H9 (cell line): Measurements from ENCODE around the gene ALDH1B1. TPM values are rescaled to one million over a fixed set of nuclear protein-coding genes. Genes with fewer than 3 reads are reported as not detected.

ENCODE experiments used
- DNase-seq: peaks from one replicate; pipeline ENCODE4 v3.0.0-alpha.2; 2017
- H2AFZ ChIP-seq: one replicate; pipeline ENCODE4 v1.6.1; 2013; ENCODE audit warnings: mild to moderate bottlenecking, low read length, control low read depth, moderate library complexity
- H2AK5ac ChIP-seq: 2 replicates; pipeline ENCODE4 v1.6.1; 2013; ENCODE audit warnings: low read length, control low read depth, mixed read lengths; ENCODE audit not compliant: insufficient read length
- H2BK120ac ChIP-seq: one replicate; pipeline ENCODE4 v1.6.1; 2013; ENCODE audit warnings: low read depth, mild to moderate bottlenecking, low read length, control low read depth, inconsistent platforms; ENCODE audit not compliant: poor library complexity, severe bottlenecking
- H2BK12ac ChIP-seq: 2 replicates; pipeline ENCODE4 v1.6.1; 2013; ENCODE audit warnings: low read length, control low read depth, mixed read lengths, low read depth; ENCODE audit not compliant: insufficient read length
- H2BK15ac ChIP-seq: 2 replicates; pipeline ENCODE4 v1.6.1; 2013; ENCODE audit warnings: low read depth, low read length, control low read depth
- H2BK20ac ChIP-seq: one replicate; pipeline ENCODE4 v1.6.1; 2013; ENCODE audit warnings: low read depth, mild to moderate bottlenecking, low read length, control low read depth, inconsistent platforms; ENCODE audit not compliant: poor library complexity, severe bottlenecking
- H2BK5ac ChIP-seq: 2 replicates; pipeline ENCODE4 v1.6.1; 2013; ENCODE audit warnings: low read length, control low read depth, mixed read lengths; ENCODE audit not compliant: insufficient read length
- H3K14ac ChIP-seq: 2 replicates; pipeline ENCODE4 v1.6.1; 2013; ENCODE audit warnings: low read length, control low read depth; ENCODE audit not compliant: insufficient read depth
- H3K18ac ChIP-seq: 2 replicates; pipeline ENCODE4 v1.6.1; 2013; ENCODE audit warnings: low read depth, mild to moderate bottlenecking, mixed read lengths, low read length, control low read depth; ENCODE audit not compliant: insufficient read length
- H3K23ac ChIP-seq: 2 replicates; pipeline ENCODE4 v1.6.1; 2013; ENCODE audit warnings: low read length, control low read depth, mixed read lengths, low read depth; ENCODE audit not compliant: insufficient read length
- H3K23me2 ChIP-seq: 2 replicates; pipeline ENCODE4 v1.6.1; 2013; ENCODE audit warnings: low read depth, mild to moderate bottlenecking, mixed read lengths, low read length, control low read depth; ENCODE audit not compliant: insufficient read length, poor library complexity, severe bottlenecking
- H3K27ac ChIP-seq: 2 replicates; pipeline ENCODE4 v1.5.1; 2013; ENCODE audit warnings: low read length, control low read depth, mixed read lengths, low read depth; ENCODE audit not compliant: insufficient read length
- H3K27me3 ChIP-seq: 2 replicates; pipeline ENCODE4 v1.6.1; 2013; ENCODE audit warnings: low read length, control low read depth, inconsistent platforms; ENCODE audit not compliant: insufficient read depth
- H3K4ac ChIP-seq: 2 replicates; pipeline ENCODE4 v1.6.1; 2013; ENCODE audit warnings: low read depth, mild to moderate bottlenecking, control low read depth, inconsistent platforms, low read length, moderate library complexity
- H3K4me1 ChIP-seq: 2 replicates; pipeline ENCODE4 v1.6.1; 2013; ENCODE audit warnings: low read length, control low read depth, inconsistent platforms; ENCODE audit not compliant: insufficient read depth
- H3K4me2 ChIP-seq: 2 replicates; pipeline ENCODE4 v1.6.1; 2013; ENCODE audit warnings: low read length, control low read depth, mixed read lengths; ENCODE audit not compliant: insufficient read length, insufficient read depth
- H3K56ac ChIP-seq: 2 replicates; pipeline ENCODE4 v1.6.1; 2013; ENCODE audit warnings: low read depth, mild to moderate bottlenecking, mixed read lengths, low read length, control low read depth; ENCODE audit not compliant: insufficient read length
- H3K79me1 ChIP-seq: 2 replicates; pipeline ENCODE4 v1.6.1; 2013; ENCODE audit warnings: low read depth, mild to moderate bottlenecking, moderate library complexity, low read length, control low read depth, inconsistent platforms; ENCODE audit not compliant: insufficient read depth, poor library complexity, severe bottlenecking
- H3K79me2 ChIP-seq: 2 replicates; pipeline ENCODE4 v1.6.1; 2013; ENCODE audit warnings: low read length, control low read depth, inconsistent platforms; ENCODE audit not compliant: insufficient read depth
- H3K9ac ChIP-seq: 2 replicates; pipeline ENCODE4 v1.6.1; 2013; ENCODE audit warnings: low read length, control low read depth, mixed read lengths; ENCODE audit not compliant: insufficient read length; ENCODE audit errors: extremely low read depth
- H3K9me3 ChIP-seq: one replicate; pipeline ENCODE4 v1.6.1; 2013; ENCODE audit warnings: low read depth, low read length, inconsistent platforms; ENCODE audit not compliant: control insufficient read depth
- H3T11ph ChIP-seq: one replicate; pipeline ENCODE4 v1.6.1; 2013; ENCODE audit warnings: mild to moderate bottlenecking, low read length, control low read depth, inconsistent platforms
- H4K20me1 ChIP-seq: one replicate; pipeline ENCODE4 v1.6.1; 2013; ENCODE audit not compliant: control insufficient read depth, insufficient read length, insufficient read depth
- H4K5ac ChIP-seq: 2 replicates; pipeline ENCODE4 v1.6.1; 2013; ENCODE audit warnings: low read depth, mild to moderate bottlenecking, mixed read lengths, low read length, control low read depth; ENCODE audit not compliant: insufficient read length
- H4K8ac ChIP-seq: replicated peaks from 2 replicates; pipeline ENCODE4 v1.6.1; 2013; ENCODE audit warnings: low read length, control low read depth, mixed read lengths, low read depth; ENCODE audit not compliant: insufficient read length
- H4K91ac ChIP-seq: 2 replicates; pipeline ENCODE4 v1.6.1; 2013; ENCODE audit warnings: low read depth, mild to moderate bottlenecking, moderate library complexity, mixed read lengths, low read length, control low read depth; ENCODE audit not compliant: insufficient read length
- H3K27ac Mint-ChIP-seq, 3 experiments: 2 replicates in 2 of 3; 3 replicates in 1 of 3; pipeline ENCODE4 v1.8.0; 2020 to 2021; ENCODE audit warnings: mixed read lengths in 3 of 3, mild to moderate bottlenecking in 1 of 3, moderate library complexity in 1 of 3
- H3K27me3 Mint-ChIP-seq: 2 replicates; pipeline ENCODE4 v1.8.0; 2021; ENCODE audit warnings: low read depth, mild to moderate bottlenecking, moderate library complexity, mixed read lengths
- H3K36me3 Mint-ChIP-seq, 3 experiments: 2 replicates in 2 of 3; 3 replicates in 1 of 3; pipeline ENCODE4 v1.8.0; 2020 to 2021; ENCODE audit warnings: low read depth in 3 of 3, mixed read lengths in 3 of 3; ENCODE audit not compliant: insufficient read depth in 1 of 3
- H3K4me1 Mint-ChIP-seq, 2 experiments: 2 replicates each; pipeline ENCODE4 v1.8.0; 2020; ENCODE audit warnings: mixed read lengths in 2 of 2
- H3K4me3 Mint-ChIP-seq, 2 experiments: 2 replicates in 1 of 2; 3 replicates in 1 of 2; pipeline ENCODE4 v1.8.0; 2020 to 2021; ENCODE audit warnings: mild to moderate bottlenecking in 2 of 2, mixed read lengths in 2 of 2, moderate library complexity in 1 of 2
- H3K9me3 Mint-ChIP-seq, 2 experiments: 2 replicates in 1 of 2; 3 replicates in 1 of 2; pipeline ENCODE4 v1.8.0; 2020; ENCODE audit warnings: mild to moderate bottlenecking in 2 of 2, mixed read lengths in 2 of 2, moderate library complexity in 1 of 2
- WGBS: extraction: QIAGEN DNeasy Blood & Tissue Kit; methylation state at CpG from one replicate; pipeline ENCODE4 v1.1.7; 2013; ENCODE audit warnings: missing lambda C conversion rate, low lambda C conversion rate, mixed read lengths; ENCODE audit not compliant: insufficient read length; ENCODE audit errors: extremely low coverage; 5-methylcytosine and 5-hydroxymethylcytosine counted together
- total RNA-seq: library from RNA; stranded (reverse); gene quantifications from 2 replicates; pipeline ENCODE4 v1.2.1, GENCODE V29; 2021
- TF ChIP-seq, protein P1 (sequence below): fragments of 200-600 bp; sonication (generic); conservative IDR thresholded peaks from 3 replicates; pipeline ENCODE4 v1.8.0; 2021; ENCODE audit warnings: antibody characterized with exemption, mild to moderate bottlenecking

ALDH1B1 gene
- total RNA-seq, 1 experiment from 2014 or later = 49.6 TPM

DNA sequence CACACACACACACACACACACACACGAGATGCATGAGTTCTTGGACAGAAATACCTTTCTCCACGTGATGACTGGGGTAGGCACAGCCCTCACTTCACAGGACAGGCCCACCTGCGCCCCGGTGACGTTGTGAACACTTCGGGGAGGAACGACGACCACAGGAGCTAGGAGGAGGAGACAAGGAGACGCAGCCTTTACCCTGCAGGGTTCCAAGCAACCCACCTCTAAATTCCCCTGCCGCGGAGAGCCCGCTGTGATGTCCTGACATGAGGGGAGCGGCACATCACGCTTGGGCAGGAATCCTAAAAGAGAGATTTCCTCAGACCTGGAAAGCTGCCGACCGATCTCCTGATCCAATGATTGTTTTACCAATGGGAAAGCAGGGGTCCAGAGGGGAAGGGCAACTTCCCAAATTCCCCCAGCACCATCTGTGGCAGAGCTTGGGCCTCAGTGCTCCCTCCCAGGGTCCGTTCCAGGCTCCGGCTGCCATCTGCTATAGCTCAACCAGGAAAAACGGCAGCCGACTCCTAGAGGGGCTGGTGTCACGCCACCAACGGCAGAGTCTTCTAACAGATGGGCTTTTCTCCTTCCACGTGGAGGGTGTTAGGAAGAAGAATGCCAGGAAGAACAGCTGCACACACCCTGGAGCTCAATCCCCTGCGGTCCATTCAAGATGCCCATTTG is 21.7 kb downstream of the ALDH1B1 start:
- Histone ChIP-seq H2BK120ac (no peak overlapping the region), H2BK20ac (no peak overlapping the region), H3K56ac (no peak overlapping the region), H3K18ac (no peak overlapping the region), H3K9ac (no peak overlapping the region), H3K23me2 (no peaks in the 10 kb centered on the region), H3K79me1 (no peaks in the 10 kb centered on the region), H3K9me3 (no peaks in the 10 kb centered on the region), H3K23ac (no peak overlapping the region), H3T11ph (no peak overlapping the region), H4K91ac (no peak overlapping the region), H3K4ac (no peak overlapping the region), H2BK12ac (no peak overlapping the region), H2BK5ac (no peak overlapping the region), H3K14ac (no peak overlapping the region), H3K4me2 (no peak overlapping the region), H4K5ac (no peak overlapping the region), H3K27ac (no peak overlapping the region), H3K79me2 (no peaks in the 10 kb centered on the region), H3K4me1 (no peaks in the 10 kb centered on the region; the same call in 1 of the 2 replicates), H4K20me1 (no peaks in the 10 kb centered on the region), H2BK15ac (no peak overlapping the region), H3K27me3 (no peaks in the 10 kb centered on the region), H2AK5ac (no peak overlapping the region), H2AFZ (no peak overlapping the region), H4K8ac (no peak overlapping the region)
- no peaks in the 10 kb centered on the region for H3K27me3 Mint-ChIP-seq
- H3K27ac Mint-ChIP-seq = peak overlapping the region in 1 of 3 experiments; percentile 37; a peak in 1 of 7 replicates
- WGBS = no CpG with 5 or more reads among the region's 24 CpGs
- DNase-seq = no peak
- no peak overlapping the region for H3K4me3 Mint-ChIP-seq
- no peaks in the 10 kb centered on the region for H3K9me3 Mint-ChIP-seq
- H3K4me1 Mint-ChIP-seq = peaks cover 24 to 33% of the 10 kb centered on the region in 2 experiments
- H3K36me3 Mint-ChIP-seq = peaks cover 0 to 11% (median 0%) of the 10 kb centered on the region in 3 experiments; a peak in 4 of 7 replicates
- TF ChIP-seq, protein P1, sequence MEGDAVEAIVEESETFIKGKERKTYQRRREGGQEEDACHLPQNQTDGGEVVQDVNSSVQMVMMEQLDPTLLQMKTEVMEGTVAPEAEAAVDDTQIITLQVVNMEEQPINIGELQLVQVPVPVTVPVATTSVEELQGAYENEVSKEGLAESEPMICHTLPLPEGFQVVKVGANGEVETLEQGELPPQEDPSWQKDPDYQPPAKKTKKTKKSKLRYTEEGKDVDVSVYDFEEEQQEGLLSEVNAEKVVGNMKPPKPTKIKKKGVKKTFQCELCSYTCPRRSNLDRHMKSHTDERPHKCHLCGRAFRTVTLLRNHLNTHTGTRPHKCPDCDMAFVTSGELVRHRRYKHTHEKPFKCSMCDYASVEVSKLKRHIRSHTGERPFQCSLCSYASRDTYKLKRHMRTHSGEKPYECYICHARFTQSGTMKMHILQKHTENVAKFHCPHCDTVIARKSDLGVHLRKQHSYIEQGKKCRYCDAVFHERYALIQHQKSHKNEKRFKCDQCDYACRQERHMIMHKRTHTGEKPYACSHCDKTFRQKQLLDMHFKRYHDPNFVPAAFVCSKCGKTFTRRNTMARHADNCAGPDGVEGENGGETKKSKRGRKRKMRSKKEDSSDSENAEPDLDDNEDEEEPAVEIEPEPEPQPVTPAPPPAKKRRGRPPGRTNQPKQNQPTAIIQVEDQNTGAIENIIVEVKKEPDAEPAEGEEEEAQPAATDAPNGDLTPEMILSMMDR = no peak
